ENCODE results near the gene DHH. TPM values are rescaled to one million over a fixed set of nuclear protein-coding genes. Genes with fewer than 3 reads are reported as not detected.
A peak's percentile ranks its signal among the peaks of the same experiment; 100 is the strongest.

Gene DHH
- total and polyA plus RNA-seq, 9 of the 15 experiments (the other 6 are each of a cell fraction or from before 2014, with no cell fraction given) = 0.07 to 2.6 (median 0.54) TPM

DNA sequence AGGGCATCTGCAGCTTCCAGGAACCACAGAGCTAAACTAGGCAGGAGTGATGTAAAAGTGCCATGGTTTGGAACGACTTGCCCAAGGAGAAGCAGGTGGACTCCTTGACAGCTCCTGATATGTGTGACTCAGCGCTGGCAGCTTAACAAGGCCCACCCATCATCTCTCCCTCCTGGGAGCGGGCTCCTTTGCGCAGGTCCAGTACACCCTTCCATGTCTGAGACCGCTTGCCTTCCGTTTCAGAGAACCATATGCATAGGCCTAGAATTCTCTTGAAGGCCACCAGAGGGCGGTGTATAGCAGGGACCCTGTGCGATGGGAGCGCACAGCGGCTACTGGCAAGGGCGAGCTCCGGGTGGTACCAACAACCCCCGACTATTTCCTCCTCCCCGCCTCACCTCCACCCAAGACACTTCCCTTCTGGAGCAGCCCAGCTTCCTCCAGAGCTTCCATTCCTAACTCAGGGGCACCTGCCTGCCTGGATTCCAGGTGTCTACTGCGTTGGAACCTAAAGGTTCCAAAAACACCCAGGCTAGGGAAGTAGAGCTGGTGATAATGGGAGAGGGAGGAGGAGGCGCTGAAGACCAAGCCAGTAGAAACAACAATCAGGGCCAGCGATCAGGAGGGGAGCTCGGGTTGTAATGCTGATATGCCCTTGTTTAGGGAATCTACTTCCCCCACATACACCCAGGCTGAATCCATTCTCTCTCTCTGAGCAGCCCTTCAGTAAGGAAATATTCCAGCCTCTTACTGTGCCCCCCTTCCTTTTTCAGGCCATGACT, 6.3 kb downstream of the DHH start (continued):
- TF ChIP-seq RBM17 (IDR thresholded peaks at IDR 0.05; ENCODE audit: borderline replicate concordance, low read depth, low read length) (no peak), PPARD (CRISPR knock-in tag; IDR thresholded peaks at IDR 0.05) (no peak), ESRRA (IDR thresholded peaks at IDR 0.05; ENCODE audit: borderline replicate concordance, low read depth) (peak; percentile 20; the same call in 1 of the 2 replicates), ZNF3 (CRISPR knock-in tag; IDR thresholded peaks at IDR 0.05) (no peak), CHD4 (IDR thresholded peaks at IDR 0.05; ENCODE audit: insufficient read depth, insufficient replicate concordance, low read depth, low read length, poor library complexity, severe bottlenecking) (no peak), CCAR2 (IDR thresholded peaks at IDR 0.05; ENCODE audit: low read depth, low read length) (no peak), SNRNP70 (optimal IDR thresholded peaks at IDR 0.05; ENCODE audit: low read depth, low read length) (no peak), ZNF121 (CRISPR knock-in tag; conservative IDR thresholded peaks at IDR 0.05) (no peak)
- TF ChIP-seq, protein P1, sequence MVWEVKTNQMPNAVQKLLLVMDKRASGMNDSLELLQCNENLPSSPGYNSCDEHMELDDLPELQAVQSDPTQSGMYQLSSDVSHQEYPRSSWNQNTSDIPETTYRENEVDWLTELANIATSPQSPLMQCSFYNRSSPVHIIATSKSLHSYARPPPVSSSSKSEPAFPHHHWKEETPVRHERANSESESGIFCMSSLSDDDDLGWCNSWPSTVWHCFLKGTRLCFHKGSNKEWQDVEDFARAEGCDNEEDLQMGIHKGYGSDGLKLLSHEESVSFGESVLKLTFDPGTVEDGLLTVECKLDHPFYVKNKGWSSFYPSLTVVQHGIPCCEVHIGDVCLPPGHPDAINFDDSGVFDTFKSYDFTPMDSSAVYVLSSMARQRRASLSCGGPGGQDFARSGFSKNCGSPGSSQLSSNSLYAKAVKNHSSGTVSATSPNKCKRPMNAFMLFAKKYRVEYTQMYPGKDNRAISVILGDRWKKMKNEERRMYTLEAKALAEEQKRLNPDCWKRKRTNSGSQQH (CRISPR knock-in tag; IDR thresholded peaks at IDR 0.05) = no peak
- TF ChIP-seq, protein P2, sequence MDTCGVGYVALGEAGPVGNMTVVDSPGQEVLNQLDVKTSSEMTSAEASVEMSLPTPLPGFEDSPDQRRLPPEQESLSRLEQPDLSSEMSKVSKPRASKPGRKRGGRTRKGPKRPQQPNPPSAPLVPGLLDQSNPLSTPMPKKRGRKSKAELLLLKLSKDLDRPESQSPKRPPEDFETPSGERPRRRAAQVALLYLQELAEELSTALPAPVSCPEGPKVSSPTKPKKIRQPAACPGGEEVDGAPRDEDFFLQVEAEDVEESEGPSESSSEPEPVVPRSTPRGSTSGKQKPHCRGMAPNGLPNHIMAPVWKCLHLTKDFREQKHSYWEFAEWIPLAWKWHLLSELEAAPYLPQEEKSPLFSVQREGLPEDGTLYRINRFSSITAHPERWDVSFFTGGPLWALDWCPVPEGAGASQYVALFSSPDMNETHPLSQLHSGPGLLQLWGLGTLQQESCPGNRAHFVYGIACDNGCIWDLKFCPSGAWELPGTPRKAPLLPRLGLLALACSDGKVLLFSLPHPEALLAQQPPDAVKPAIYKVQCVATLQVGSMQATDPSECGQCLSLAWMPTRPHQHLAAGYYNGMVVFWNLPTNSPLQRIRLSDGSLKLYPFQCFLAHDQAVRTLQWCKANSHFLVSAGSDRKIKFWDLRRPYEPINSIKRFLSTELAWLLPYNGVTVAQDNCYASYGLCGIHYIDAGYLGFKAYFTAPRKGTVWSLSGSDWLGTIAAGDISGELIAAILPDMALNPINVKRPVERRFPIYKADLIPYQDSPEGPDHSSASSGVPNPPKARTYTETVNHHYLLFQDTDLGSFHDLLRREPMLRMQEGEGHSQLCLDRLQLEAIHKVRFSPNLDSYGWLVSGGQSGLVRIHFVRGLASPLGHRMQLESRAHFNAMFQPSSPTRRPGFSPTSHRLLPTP (IDR thresholded peaks at IDR 0.05; ENCODE audit: borderline replicate concordance, extremely low read depth, insufficient read length) = no peak
- TF ChIP-seq, protein P3, sequence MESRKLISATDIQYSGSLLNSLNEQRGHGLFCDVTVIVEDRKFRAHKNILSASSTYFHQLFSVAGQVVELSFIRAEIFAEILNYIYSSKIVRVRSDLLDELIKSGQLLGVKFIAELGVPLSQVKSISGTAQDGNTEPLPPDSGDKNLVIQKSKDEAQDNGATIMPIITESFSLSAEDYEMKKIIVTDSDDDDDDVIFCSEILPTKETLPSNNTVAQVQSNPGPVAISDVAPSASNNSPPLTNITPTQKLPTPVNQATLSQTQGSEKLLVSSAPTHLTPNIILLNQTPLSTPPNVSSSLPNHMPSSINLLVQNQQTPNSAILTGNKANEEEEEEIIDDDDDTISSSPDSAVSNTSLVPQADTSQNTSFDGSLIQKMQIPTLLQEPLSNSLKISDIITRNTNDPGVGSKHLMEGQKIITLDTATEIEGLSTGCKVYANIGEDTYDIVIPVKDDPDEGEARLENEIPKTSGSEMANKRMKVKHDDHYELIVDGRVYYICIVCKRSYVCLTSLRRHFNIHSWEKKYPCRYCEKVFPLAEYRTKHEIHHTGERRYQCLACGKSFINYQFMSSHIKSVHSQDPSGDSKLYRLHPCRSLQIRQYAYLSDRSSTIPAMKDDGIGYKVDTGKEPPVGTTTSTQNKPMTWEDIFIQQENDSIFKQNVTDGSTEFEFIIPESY (CRISPR knock-in tag; IDR thresholded peaks at IDR 0.05) = no peak
- TF ChIP-seq, protein P4, sequence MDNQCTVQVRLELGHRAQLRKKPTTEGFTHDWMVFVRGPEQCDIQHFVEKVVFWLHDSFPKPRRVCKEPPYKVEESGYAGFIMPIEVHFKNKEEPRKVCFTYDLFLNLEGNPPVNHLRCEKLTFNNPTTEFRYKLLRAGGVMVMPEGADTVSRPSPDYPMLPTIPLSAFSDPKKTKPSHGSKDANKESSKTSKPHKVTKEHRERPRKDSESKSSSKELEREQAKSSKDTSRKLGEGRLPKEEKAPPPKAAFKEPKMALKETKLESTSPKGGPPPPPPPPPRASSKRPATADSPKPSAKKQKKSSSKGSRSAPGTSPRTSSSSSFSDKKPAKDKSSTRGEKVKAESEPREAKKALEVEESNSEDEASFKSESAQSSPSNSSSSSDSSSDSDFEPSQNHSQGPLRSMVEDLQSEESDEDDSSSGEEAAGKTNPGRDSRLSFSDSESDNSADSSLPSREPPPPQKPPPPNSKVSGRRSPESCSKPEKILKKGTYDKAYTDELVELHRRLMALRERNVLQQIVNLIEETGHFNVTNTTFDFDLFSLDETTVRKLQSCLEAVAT (IDR thresholded peaks at IDR 0.05) = 0 out of 4 replicates have a peak, but pooled peaks of 1 of the 2 experiments have one; percentile 39
- TF ChIP-seq, protein P5, sequence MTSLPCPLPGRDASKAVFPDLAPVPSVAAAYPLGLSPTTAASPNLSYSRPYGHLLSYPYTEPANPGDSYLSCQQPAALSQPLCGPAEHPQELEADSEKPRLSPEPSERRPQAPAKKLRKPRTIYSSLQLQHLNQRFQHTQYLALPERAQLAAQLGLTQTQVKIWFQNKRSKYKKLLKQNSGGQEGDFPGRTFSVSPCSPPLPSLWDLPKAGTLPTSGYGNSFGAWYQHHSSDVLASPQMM (CRISPR knock-in tag; IDR thresholded peaks at IDR 0.05) = no peak
- TF ChIP-seq, protein P6, sequence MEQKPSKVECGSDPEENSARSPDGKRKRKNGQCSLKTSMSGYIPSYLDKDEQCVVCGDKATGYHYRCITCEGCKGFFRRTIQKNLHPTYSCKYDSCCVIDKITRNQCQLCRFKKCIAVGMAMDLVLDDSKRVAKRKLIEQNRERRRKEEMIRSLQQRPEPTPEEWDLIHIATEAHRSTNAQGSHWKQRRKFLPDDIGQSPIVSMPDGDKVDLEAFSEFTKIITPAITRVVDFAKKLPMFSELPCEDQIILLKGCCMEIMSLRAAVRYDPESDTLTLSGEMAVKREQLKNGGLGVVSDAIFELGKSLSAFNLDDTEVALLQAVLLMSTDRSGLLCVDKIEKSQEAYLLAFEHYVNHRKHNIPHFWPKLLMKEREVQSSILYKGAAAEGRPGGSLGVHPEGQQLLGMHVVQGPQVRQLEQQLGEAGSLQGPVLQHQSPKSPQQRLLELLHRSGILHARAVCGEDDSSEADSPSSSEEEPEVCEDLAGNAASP (IDR thresholded peaks at IDR 0.05) = no peak
